Ishikawa (cell line): ENCODE data around the gene PRKRIP1.

Experiments used
- CEBPB ChIP-seq: IDR thresholded peaks from 2 replicates; pipeline ENCODE4 v1.6.1; 2012
- CREB1 ChIP-seq: IDR thresholded peaks from 2 replicates; pipeline ENCODE4 v1.6.1; 2012; ENCODE audit warnings: low read depth
- EGR1 ChIP-seq: IDR thresholded peaks from 2 replicates; pipeline ENCODE4 v1.6.1; 2012
- EP300 ChIP-seq: IDR thresholded peaks from 2 replicates; pipeline ENCODE4 v1.6.1; 2012; ENCODE audit warnings: borderline replicate concordance
- FOXM1 ChIP-seq: IDR thresholded peaks from 2 replicates; pipeline ENCODE4 v1.6.1; 2012; ENCODE audit warnings: low read depth, borderline replicate concordance
- NFIC ChIP-seq: IDR thresholded peaks from 2 replicates; pipeline ENCODE4 v1.6.1; 2012
- RAD21 ChIP-seq: IDR thresholded peaks from 2 replicates; pipeline ENCODE4 v1.6.1; 2012; ENCODE audit warnings: low read depth
- TAF1 ChIP-seq: IDR thresholded peaks from 2 replicates; pipeline ENCODE4 v1.6.1; 2012; ENCODE audit warnings: low read depth, mild to moderate bottlenecking
- TCF12 ChIP-seq: IDR thresholded peaks from 2 replicates; pipeline ENCODE4 v1.6.1; 2012; ENCODE audit warnings: low read depth
- TEAD4 ChIP-seq: IDR thresholded peaks from 2 replicates; pipeline ENCODE4 v1.6.1; 2012
- YY1 ChIP-seq: IDR thresholded peaks from 2 replicates; pipeline ENCODE4 v1.6.1; 2012; ENCODE audit warnings: low read depth
- ZBTB7A ChIP-seq: IDR thresholded peaks from 2 replicates; pipeline ENCODE4 v1.6.1; 2012; ENCODE audit warnings: low read depth
- TF ChIP-seq, protein P1 (sequence below): IDR thresholded peaks from 2 replicates; pipeline ENCODE4 v1.6.1; 2012; ENCODE audit warnings: low read depth, mild to moderate bottlenecking
- TF ChIP-seq, protein P2 (sequence below): IDR thresholded peaks from 2 replicates; pipeline ENCODE4 v1.6.1; 2012
- TF ChIP-seq, protein P3 (sequence below): IDR thresholded peaks from 2 replicates; pipeline ENCODE4 v1.6.1; 2012

PRKRIP1 gene

DNA sequence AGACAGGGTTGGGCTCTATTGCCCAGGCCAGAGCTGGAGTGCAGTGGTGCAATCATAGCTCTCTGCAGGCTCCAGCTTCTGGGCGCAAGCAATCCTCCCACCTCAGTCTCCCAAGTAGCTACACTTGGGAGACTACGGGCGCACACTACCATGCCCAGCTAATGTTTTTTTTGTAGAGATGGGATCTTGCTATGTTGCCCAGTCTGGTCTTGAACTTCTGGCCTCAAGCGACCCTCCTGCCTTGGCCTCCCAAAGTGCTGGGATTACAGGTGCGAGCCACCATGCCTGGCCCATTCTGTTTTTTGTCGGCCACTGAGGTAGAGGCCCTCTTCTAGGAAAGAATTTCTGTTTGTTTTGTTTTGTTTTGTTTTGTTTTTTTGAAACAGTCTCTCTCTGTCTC lies 56.3 kb downstream of the PRKRIP1 start:
- TF ChIP-seq TEAD4 (no peak), TAF1 (no peak), EP300 (no peak), CREB1 (no peak), EGR1 (no peak), ZBTB7A (no peak), YY1 (no peak), TCF12 (no peak), NFIC (no peak)
- TF ChIP-seq, protein P1, sequence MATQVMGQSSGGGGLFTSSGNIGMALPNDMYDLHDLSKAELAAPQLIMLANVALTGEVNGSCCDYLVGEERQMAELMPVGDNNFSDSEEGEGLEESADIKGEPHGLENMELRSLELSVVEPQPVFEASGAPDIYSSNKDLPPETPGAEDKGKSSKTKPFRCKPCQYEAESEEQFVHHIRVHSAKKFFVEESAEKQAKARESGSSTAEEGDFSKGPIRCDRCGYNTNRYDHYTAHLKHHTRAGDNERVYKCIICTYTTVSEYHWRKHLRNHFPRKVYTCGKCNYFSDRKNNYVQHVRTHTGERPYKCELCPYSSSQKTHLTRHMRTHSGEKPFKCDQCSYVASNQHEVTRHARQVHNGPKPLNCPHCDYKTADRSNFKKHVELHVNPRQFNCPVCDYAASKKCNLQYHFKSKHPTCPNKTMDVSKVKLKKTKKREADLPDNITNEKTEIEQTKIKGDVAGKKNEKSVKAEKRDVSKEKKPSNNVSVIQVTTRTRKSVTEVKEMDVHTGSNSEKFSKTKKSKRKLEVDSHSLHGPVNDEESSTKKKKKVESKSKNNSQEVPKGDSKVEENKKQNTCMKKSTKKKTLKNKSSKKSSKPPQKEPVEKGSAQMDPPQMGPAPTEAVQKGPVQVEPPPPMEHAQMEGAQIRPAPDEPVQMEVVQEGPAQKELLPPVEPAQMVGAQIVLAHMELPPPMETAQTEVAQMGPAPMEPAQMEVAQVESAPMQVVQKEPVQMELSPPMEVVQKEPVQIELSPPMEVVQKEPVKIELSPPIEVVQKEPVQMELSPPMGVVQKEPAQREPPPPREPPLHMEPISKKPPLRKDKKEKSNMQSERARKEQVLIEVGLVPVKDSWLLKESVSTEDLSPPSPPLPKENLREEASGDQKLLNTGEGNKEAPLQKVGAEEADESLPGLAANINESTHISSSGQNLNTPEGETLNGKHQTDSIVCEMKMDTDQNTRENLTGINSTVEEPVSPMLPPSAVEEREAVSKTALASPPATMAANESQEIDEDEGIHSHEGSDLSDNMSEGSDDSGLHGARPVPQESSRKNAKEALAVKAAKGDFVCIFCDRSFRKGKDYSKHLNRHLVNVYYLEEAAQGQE, result no peak

DNA sequence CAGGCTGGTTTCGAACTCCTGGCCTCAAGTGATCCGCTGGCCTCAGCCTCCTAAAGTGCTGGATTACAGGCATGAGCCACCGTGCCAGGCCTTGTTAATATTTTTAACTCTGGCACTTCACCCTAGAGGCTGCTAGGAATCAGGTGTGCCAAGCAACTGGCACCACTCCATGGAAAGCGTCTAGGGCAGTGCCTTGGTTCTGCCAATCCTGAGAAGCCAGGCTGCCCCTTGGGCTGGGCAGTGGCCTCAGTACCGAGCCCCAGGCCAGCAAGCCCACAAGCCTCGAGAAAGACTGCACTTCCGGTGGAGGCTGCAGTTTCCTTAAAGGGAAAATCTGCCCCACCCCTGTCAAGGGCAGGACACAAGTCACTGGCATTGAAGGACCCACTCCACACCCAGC lies 57.2 kb downstream of the PRKRIP1 start:
- TF ChIP-seq, protein P2, sequence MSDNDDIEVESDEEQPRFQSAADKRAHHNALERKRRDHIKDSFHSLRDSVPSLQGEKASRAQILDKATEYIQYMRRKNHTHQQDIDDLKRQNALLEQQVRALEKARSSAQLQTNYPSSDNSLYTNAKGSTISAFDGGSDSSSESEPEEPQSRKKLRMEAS, result no peak
- TF ChIP-seq TAF1 (no peak), NFIC (no peak), TEAD4 (no peak), CEBPB (no peak), RAD21 (no peak), YY1 (no peak), FOXM1 (no peak), CREB1 (no peak), EGR1 (no peak)
- TF ChIP-seq, protein P3, sequence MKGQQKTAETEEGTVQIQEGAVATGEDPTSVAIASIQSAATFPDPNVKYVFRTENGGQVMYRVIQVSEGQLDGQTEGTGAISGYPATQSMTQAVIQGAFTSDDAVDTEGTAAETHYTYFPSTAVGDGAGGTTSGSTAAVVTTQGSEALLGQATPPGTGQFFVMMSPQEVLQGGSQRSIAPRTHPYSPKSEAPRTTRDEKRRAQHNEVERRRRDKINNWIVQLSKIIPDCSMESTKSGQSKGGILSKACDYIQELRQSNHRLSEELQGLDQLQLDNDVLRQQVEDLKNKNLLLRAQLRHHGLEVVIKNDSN, result no peak

DNA sequence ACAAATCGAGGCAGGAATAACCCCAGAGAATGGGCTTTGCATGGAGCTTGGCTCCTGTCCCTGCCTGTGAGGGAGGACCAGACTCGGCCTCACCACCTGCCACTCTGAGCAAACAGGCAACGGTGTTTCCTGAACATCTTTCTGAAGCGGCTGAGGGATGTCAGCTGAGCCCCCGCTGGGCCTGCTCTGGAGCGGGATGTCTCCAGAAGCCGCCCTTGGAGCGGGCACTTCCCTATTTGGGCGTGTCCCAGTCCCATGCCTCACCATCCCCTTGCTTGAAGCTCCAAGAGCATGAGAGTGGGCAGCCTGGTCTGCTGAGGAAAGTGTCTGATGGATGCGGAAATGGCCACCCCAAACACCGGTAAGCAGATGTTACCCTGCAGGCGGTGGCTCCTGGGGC lies 58.3 kb downstream of the PRKRIP1 start:
- TF ChIP-seq ZBTB7A (no peak), TEAD4 (no peak)

DNA sequence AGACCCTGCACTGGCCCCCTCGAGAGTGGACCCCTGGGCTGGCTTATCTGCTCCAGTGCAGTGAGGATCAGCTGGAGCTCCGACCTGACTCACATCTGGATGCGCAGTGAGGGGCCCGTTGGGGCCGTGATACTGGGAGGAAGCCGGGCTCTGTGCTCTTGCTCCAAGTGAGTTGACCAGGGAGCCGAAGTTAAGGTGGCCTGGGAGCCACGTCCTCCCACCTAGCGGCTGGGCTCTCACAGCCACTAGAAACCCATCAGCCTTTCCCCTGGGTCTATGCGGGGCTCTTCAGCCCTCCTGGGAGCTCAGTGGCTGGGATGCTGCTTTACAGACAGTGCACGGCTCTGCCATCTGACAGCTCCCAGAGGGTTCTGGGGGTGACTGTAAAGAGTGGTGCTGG lies 59.4 kb downstream of the PRKRIP1 start:
- TF ChIP-seq NFIC, result no peak
- no peak for TF ChIP-seq YY1
- no peak for TF ChIP-seq CEBPB
- no peak for TF ChIP-seq EP300
- no peak for TF ChIP-seq ZBTB7A
- TF ChIP-seq, protein P2, result no peak
- TF ChIP-seq TAF1, result no peak
- TF ChIP-seq, protein P3, result no peak
- TF ChIP-seq EGR1, result no peak
- no peak for TF ChIP-seq CREB1
- no peak for TF ChIP-seq FOXM1
- TF ChIP-seq, protein P1, result no peak
- TF ChIP-seq TEAD4, result no peak
- no peak for TF ChIP-seq TCF12
- TF ChIP-seq RAD21, result no peak

DNA sequence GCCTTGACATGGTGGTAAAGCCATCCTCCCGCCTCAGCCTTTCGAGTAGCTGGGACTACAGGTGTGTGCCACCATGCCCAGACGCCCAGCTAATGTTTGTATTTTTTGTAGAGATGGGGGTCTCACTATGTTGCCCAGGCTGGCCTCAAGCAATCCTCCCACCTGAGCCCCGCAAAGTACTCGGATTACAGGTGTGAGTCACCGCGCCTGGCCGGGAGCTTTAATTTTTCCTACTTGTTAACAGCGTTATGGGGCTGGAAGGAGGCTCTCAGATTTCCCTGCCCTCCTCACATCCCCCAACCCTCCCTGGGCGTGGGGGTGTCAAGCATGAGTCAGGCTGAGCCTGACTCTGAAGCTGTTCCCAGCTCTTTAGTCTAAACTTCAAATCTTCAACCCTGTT lies 60.2 kb downstream of the PRKRIP1 start:
- TF ChIP-seq NFIC, result no peak
- TF ChIP-seq TAF1, result no peak
- no peak for TF ChIP-seq FOXM1
- TF ChIP-seq, protein P2, result no peak
- TF ChIP-seq ZBTB7A, result no peak
- TF ChIP-seq CREB1, result no peak
- no peak for TF ChIP-seq CEBPB
- no peak for TF ChIP-seq EP300
- no peak for TF ChIP-seq TEAD4
- TF ChIP-seq TCF12, result no peak
- no peak for TF ChIP-seq RAD21
- TF ChIP-seq, protein P3, result no peak
- TF ChIP-seq YY1, result no peak
- TF ChIP-seq, protein P1, result no peak
